ENCODE measurements around the gene SRSF4. TPM values are rescaled to one million over a fixed set of nuclear protein-coding genes. Genes with fewer than 3 reads are reported as not detected.

The SRSF4 gene
- total RNA-seq, 3 donors from 2014 or later (not counting 1 experiment from before 2014, with no cell fraction given): 90.2 to 114 (median 101) TPM

DNA sequence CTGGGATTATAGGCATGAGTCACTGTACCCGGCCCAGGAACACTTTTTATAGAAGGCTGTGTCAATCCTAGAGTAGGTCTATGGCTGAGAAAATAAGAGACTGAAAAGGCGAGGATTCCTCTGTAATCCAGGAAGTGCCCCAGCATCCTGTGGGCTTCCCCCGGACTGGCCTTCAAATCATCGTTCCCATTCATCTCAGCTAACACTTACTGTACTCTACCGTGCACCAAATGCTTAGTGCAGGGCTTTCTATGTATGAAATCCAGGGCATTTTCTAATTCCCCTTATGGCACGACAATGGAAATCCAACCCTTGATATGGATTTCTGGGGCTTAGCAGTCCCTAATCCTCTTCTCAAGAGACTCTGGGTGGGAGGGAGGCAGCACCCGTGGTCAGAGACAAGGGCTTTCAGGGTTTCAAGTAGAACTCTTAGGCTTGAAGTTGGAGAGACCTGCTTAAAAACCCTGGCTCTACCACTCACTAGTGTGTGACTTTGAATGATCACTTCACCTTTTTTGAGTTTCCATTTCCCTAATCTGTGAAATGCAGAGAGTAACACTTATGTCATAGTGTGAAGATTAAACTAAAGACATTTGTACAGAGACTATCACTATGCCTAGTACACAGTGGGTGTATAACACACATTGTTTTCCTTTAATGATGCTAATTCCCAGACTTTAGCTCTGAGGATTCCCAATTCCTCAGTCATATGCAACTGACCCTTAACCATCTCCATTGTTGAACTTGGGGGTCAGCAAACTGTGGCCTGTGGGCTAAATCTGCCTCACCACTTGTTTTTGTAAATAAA is 28.8 kb upstream of the SRSF4 start:
- no peak for ATAC-seq
- no peak for DNase-seq
- Histone ChIP-seq H3K27ac (ENCODE audit: low read length) (no peak overlapping the region), H3K4me3 (ENCODE audit: low read length) (no peak overlapping the region), H3K9me3 (ENCODE audit: control insufficient read depth, insufficient read depth, low read length) (no peaks in the 10 kb centered on the region), H3K36me3 (ENCODE audit: control insufficient read depth, insufficient read depth, low read length) (peaks cover 20% of the 10 kb centered on the region), H3K27me3 (ENCODE audit: control insufficient read depth, insufficient read depth, low read length) (no peaks in the 10 kb centered on the region), H3K4me1 (ENCODE audit: control insufficient read depth, insufficient read depth, low read length) (no peaks in the 10 kb centered on the region)
- H3K4me3 Mint-ChIP-seq: no peak overlapping the region
- intact Hi-C loops (cut with micrococcal nuclease): no loop called here
- H3K27me3 Mint-ChIP-seq (ENCODE audit: low read depth in 2 of 2): no peaks in the 10 kb centered on the region
- peaks cover 10% of the 10 kb centered on the region for H3K36me3 Mint-ChIP-seq
- no peaks in the 10 kb centered on the region for H3K9me3 Mint-ChIP-seq
- H3K4me1 Mint-ChIP-seq: no peaks in the 10 kb centered on the region
- TF ChIP-seq CTCF (IDR thresholded peaks at IDR 0.05): no peak
- no peak overlapping the region for H3K27ac Mint-ChIP-seq
- WGBS (ENCODE audit: insufficient coverage): 70% methylated on average over 7 of the region's 7 CpGs

DNA sequence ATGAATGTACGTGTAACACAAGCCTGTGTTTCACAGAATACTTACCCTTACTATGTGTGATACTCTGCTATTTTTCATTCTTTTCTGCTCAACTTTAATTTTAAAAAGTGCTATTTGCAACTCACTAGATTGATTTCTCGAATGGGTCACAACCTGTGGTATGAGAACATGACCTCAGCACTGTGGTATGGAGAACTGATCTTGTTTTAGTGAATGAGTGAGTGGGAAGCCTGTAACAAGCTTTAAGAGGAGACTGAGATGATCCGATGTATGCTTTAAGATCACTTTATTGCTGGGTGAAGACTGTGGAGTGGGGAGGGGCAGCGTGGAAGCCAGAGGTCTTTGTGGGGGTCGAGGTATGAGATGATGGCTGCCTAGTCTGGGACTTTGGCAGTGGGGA is 27.5 kb upstream of the SRSF4 start:
- no peaks in the 10 kb centered on the region for H3K27me3 Mint-ChIP-seq (ENCODE audit: low read depth in 2 of 2)
- no peak overlapping the region for H3K4me3 Mint-ChIP-seq
- H3K4me1 Mint-ChIP-seq: no peaks in the 10 kb centered on the region
- H3K9me3 ChIP-seq (ENCODE audit: control insufficient read depth, insufficient read depth, low read length): no peaks in the 10 kb centered on the region
- no peaks in the 10 kb centered on the region for H3K4me1 ChIP-seq (ENCODE audit: control insufficient read depth, insufficient read depth, low read length)
- peaks cover 10% of the 10 kb centered on the region for H3K36me3 Mint-ChIP-seq
- WGBS (ENCODE audit: insufficient coverage): 93% methylated on average over 5 of the region's 5 CpGs
- no peaks in the 10 kb centered on the region for H3K27me3 ChIP-seq (ENCODE audit: control insufficient read depth, insufficient read depth, low read length)
- no peak for DNase-seq
- no peak overlapping the region for H3K4me3 ChIP-seq (ENCODE audit: low read length)
- intact Hi-C loops (cut with micrococcal nuclease): no loop called here
- H3K9me3 Mint-ChIP-seq: no peaks in the 10 kb centered on the region
- ATAC-seq: no peak
- no peak overlapping the region for H3K27ac Mint-ChIP-seq
- no peak for TF ChIP-seq CTCF (IDR thresholded peaks at IDR 0.05)
- H3K36me3 ChIP-seq (ENCODE audit: control insufficient read depth, insufficient read depth, low read length): peaks cover 15% of the 10 kb centered on the region
- H3K27ac ChIP-seq (ENCODE audit: low read length): no peak overlapping the region

GRCh38 chr1:29208442-29208841 is 26.7 kb upstream of the SRSF4 start:
- H3K9me3 ChIP-seq (ENCODE audit: control insufficient read depth, insufficient read depth, low read length): no peaks in the 10 kb centered on the region
- intact Hi-C loops (cut with micrococcal nuclease): no loop called here
- no peak for TF ChIP-seq CTCF (IDR thresholded peaks at IDR 0.05)
- H3K27ac Mint-ChIP-seq: no peak overlapping the region
- H3K36me3 Mint-ChIP-seq: peaks cover 7% of the 10 kb centered on the region
- H3K4me1 ChIP-seq (ENCODE audit: control insufficient read depth, insufficient read depth, low read length): no peaks in the 10 kb centered on the region
- ATAC-seq: no peak
- H3K4me3 ChIP-seq (ENCODE audit: low read length): no peak overlapping the region
- 51% methylated on average over 4 of the region's 4 CpGs for WGBS (ENCODE audit: insufficient coverage)
- no peaks in the 10 kb centered on the region for H3K27me3 Mint-ChIP-seq (ENCODE audit: low read depth in 2 of 2)
- H3K4me3 Mint-ChIP-seq: no peak overlapping the region
- no peaks in the 10 kb centered on the region for H3K9me3 Mint-ChIP-seq
- no peak for DNase-seq
- no peaks in the 10 kb centered on the region for H3K4me1 Mint-ChIP-seq
- no peaks in the 10 kb centered on the region for H3K27me3 ChIP-seq (ENCODE audit: control insufficient read depth, insufficient read depth, low read length)
- H3K27ac ChIP-seq (ENCODE audit: low read length): no peak overlapping the region
- H3K36me3 ChIP-seq (ENCODE audit: control insufficient read depth, insufficient read depth, low read length): peaks cover 15% of the 10 kb centered on the region

All from natural killer cell (primary cell).